ENCODE results near the gene DRAXIN. TPM values are rescaled to one million over a fixed set of nuclear protein-coding genes. Genes with fewer than 3 reads are reported as not detected.

DRAXIN gene
- total RNA-seq, 1 experiment from 2014 or later: 20.5 TPM

- Histone ChIP-seq H2BK15ac (ENCODE audit: low read depth, low read length) (no peak overlapping the region), H3K9ac (ENCODE audit: extremely low read depth, insufficient read length, low read length) (no peak overlapping the region), H2BK20ac (ENCODE audit: low read depth, low read length, poor library complexity, severe bottlenecking) (no peak overlapping the region), H2BK12ac (ENCODE audit: insufficient read length, low read depth, low read length) (no peak overlapping the region), H3K4ac (ENCODE audit: low read depth, low read length) (no peak overlapping the region), H3K79me2 (ENCODE audit: insufficient read depth, low read length) (no peaks in the 10 kb centered on the region), H2AFZ (ENCODE audit: low read length) (no peak overlapping the region), H3K56ac (ENCODE audit: insufficient read length, low read depth, low read length) (no peak overlapping the region), H3K18ac (ENCODE audit: insufficient read length, low read depth, low read length) (no peak overlapping the region), H3K23me2 (ENCODE audit: insufficient read length, low read depth, low read length, poor library complexity, severe bottlenecking) (no peaks in the 10 kb centered on the region), H2BK5ac (ENCODE audit: insufficient read length, low read length) (no peak overlapping the region), H4K91ac (ENCODE audit: insufficient read length, low read depth, low read length) (no peak overlapping the region), H3K4me1 (ENCODE audit: insufficient read depth, low read length) (no peaks in the 10 kb centered on the region), H3K79me1 (ENCODE audit: insufficient read depth, low read depth, low read length, poor library complexity, severe bottlenecking) (no peaks in the 10 kb centered on the region), H3K9me3 (ENCODE audit: control insufficient read depth, low read depth, low read length) (no peaks in the 10 kb centered on the region), H3K27me3 (ENCODE audit: insufficient read depth, low read length) (no peaks in the 10 kb centered on the region), H3K23ac (ENCODE audit: insufficient read length, low read depth, low read length) (no peak overlapping the region), H4K8ac (replicated peaks; ENCODE audit: insufficient read length, low read depth, low read length) (no peak overlapping the region), H3T11ph (ENCODE audit: low read length) (no peak overlapping the region), H3K27ac (ENCODE audit: insufficient read length, low read depth, low read length) (no peak overlapping the region), H2BK120ac (ENCODE audit: low read depth, low read length, poor library complexity, severe bottlenecking) (no peak overlapping the region), H3K4me2 (ENCODE audit: insufficient read depth, insufficient read length, low read length) (no peak overlapping the region), H3K14ac (ENCODE audit: insufficient read depth, low read length) (no peak overlapping the region), H2AK5ac (ENCODE audit: insufficient read length, low read length) (no peak overlapping the region), H4K20me1 (ENCODE audit: control insufficient read depth, insufficient read depth, insufficient read length) (no peaks in the 10 kb centered on the region), H4K5ac (ENCODE audit: insufficient read length, low read depth, low read length) (no peak overlapping the region)
- H3K27me3 Mint-ChIP-seq (ENCODE audit: low read depth): peaks cover 18% of the 10 kb centered on the region
- DNase-seq: no peak
- H3K4me1 Mint-ChIP-seq: no peaks in the 10 kb centered on the region
- H3K27ac Mint-ChIP-seq: no peak overlapping the region
- no peaks in the 10 kb centered on the region for H3K9me3 Mint-ChIP-seq
- TF ChIP-seq CTCF (conservative IDR thresholded peaks at IDR 0.05): no peak
- no peak overlapping the region for H3K4me3 Mint-ChIP-seq
- H3K36me3 Mint-ChIP-seq (ENCODE audit: insufficient read depth in 1 of 3, low read depth in 3 of 3): no peaks in the 10 kb centered on the region
Observed at GRCh38 chr1:11770011-11770410, 78.5 kb downstream of the DRAXIN start.

All from H9 (cell line).